ENCODE results near the gene SNX20.
A peak's percentile ranks its signal among the peaks of the same experiment; 100 is the strongest.

The SNX20 gene

GRCh38 chr16:50680556-50680893, 587 bp downstream of the SNX20 start:
- TF ChIP-seq GATA1 (IDR thresholded peaks at IDR 0.05; ENCODE audit: low read depth, low read length): no peak
- no peak for DNase-seq

GRCh38 chr16:50679676-50680555, 1.2 kb downstream of the SNX20 start:
- no peak for DNase-seq

GRCh38 chr16:50679266-50679665, 1.8 kb downstream of the SNX20 start:
- DNase-seq: no peak
- TF ChIP-seq GATA1 (IDR thresholded peaks at IDR 0.05; ENCODE audit: low read depth, low read length) (no peak), POLR2A (IDR thresholded peaks at IDR 0.05; ENCODE audit: low read length) (no peak)

More at GRCh38 chr16:50679676-50680555, 1.2 kb downstream of the SNX20 start:
- TF ChIP-seq POLR2A (IDR thresholded peaks at IDR 0.05; ENCODE audit: low read length): no peak
- TF ChIP-seq GATA1 (IDR thresholded peaks at IDR 0.05; ENCODE audit: low read depth, low read length): no peak

- no peak for DNase-seq
- TF ChIP-seq POLR2A (IDR thresholded peaks at IDR 0.05; ENCODE audit: low read length) (no peak), GATA1 (IDR thresholded peaks at IDR 0.05; ENCODE audit: low read depth, low read length) (no peak)
These were observed 2.6 kb downstream of the SNX20 start for GRCh38 chr16:50678531-50678930.

- peak in 1 of 2 experiments; percentile 18 for DNase-seq
- no peak for TF ChIP-seq POLR2A (IDR thresholded peaks at IDR 0.05; ENCODE audit: low read length)
These were observed 3.8 kb downstream of the SNX20 start for GRCh38 chr16:50677351-50677750.

GRCh38 chr16:50676684-50677225, 4.4 kb downstream of the SNX20 start:
- no peak for DNase-seq
- TF ChIP-seq POLR2A (IDR thresholded peaks at IDR 0.05; ENCODE audit: low read length) (no peak), GATA1 (IDR thresholded peaks at IDR 0.05; ENCODE audit: low read depth, low read length) (no peak)

GRCh38 chr16:50675686-50676610, 5.2 kb downstream of the SNX20 start:
- TF ChIP-seq GATA1 (IDR thresholded peaks at IDR 0.05; ENCODE audit: low read depth, low read length) (no peak), POLR2A (IDR thresholded peaks at IDR 0.05; ENCODE audit: low read length) (no peak)
- no peak for DNase-seq

GRCh38 chr16:50674831-50675230, 6.3 kb downstream of the SNX20 start:
- no peak for TF ChIP-seq POLR2A (IDR thresholded peaks at IDR 0.05; ENCODE audit: low read length)
- no peak for TF ChIP-seq GATA1 (IDR thresholded peaks at IDR 0.05; ENCODE audit: low read depth, low read length)
- no peak for DNase-seq

- no peak for DNase-seq
- no peak for TF ChIP-seq GATA1 (IDR thresholded peaks at IDR 0.05; ENCODE audit: low read depth, low read length)
- no peak for TF ChIP-seq POLR2A (IDR thresholded peaks at IDR 0.05; ENCODE audit: low read length)
These were observed 7.4 kb downstream of the SNX20 start for GRCh38 chr16:50673496-50674275.

- no peak for TF ChIP-seq POLR2A (IDR thresholded peaks at IDR 0.05; ENCODE audit: low read length)
- no peak for TF ChIP-seq GATA1 (IDR thresholded peaks at IDR 0.05; ENCODE audit: low read depth, low read length)
- peak; percentile 54 to 66 for DNase-seq
These were observed 9.4 kb downstream of the SNX20 start for GRCh38 chr16:50671644-50672260.

- DNase-seq: no peak
- TF ChIP-seq POLR2A (IDR thresholded peaks at IDR 0.05; ENCODE audit: low read length) (no peak), GATA1 (IDR thresholded peaks at IDR 0.05; ENCODE audit: low read depth, low read length) (no peak)
These were observed 10.6 kb downstream of the SNX20 start for GRCh38 chr16:50670476-50670875.

GRCh38 chr16:50669741-50670140, 11.4 kb downstream of the SNX20 start:
- DNase-seq: no peak
- TF ChIP-seq POLR2A (IDR thresholded peaks at IDR 0.05; ENCODE audit: low read length) (no peak), GATA1 (IDR thresholded peaks at IDR 0.05; ENCODE audit: low read depth, low read length) (no peak)

- DNase-seq: no peak
- TF ChIP-seq GATA1 (IDR thresholded peaks at IDR 0.05; ENCODE audit: low read depth, low read length): no peak
- TF ChIP-seq POLR2A (IDR thresholded peaks at IDR 0.05; ENCODE audit: low read length): no peak
These were observed 12.6 kb downstream of the SNX20 start for GRCh38 chr16:50668368-50669008.

Measured in erythroblast (primary cell).